BLaER1 (cell line): Measurements from ENCODE around the gene LYL1.

Source experiments
- H3K27ac ChIP-seq: shearing (Covaris generic); formaldehyde crosslinking; 2 replicates; pipeline ENCODE4 v1.8.1; 2022
- H3K27me3 ChIP-seq: shearing (Covaris generic); formaldehyde crosslinking; 2 replicates; pipeline ENCODE4 v1.8.1; 2022
- H3K36me3 ChIP-seq: shearing (Covaris generic); formaldehyde crosslinking; 2 replicates; pipeline ENCODE4 v1.8.1; 2022
- H3K4me1 ChIP-seq: shearing (Covaris generic); formaldehyde crosslinking; 2 replicates; pipeline ENCODE4 v1.8.1; 2022
- H3K4me2 ChIP-seq: shearing (Covaris generic); formaldehyde crosslinking; 2 replicates; pipeline ENCODE4 v1.8.1; 2022
- H3K4me3 ChIP-seq: shearing (Covaris generic); formaldehyde crosslinking; 2 replicates; pipeline ENCODE4 v1.8.1; 2022
- H3K9ac ChIP-seq: shearing (Covaris generic); formaldehyde crosslinking; 2 replicates; pipeline ENCODE4 v1.8.1; 2022
- H3K9me3 ChIP-seq: shearing (Covaris generic); formaldehyde crosslinking; 2 replicates; pipeline ENCODE4 v1.8.1; 2022
- H4K20me1 ChIP-seq: shearing (Covaris generic); formaldehyde crosslinking; 2 replicates; pipeline ENCODE4 v1.8.1; 2022
- Cebpa-rat ChIP-seq: shearing (Covaris generic); IDR thresholded peaks from 2 replicates; pipeline ENCODE4 v1.8.1; 2022

The LYL1 gene

DNA sequence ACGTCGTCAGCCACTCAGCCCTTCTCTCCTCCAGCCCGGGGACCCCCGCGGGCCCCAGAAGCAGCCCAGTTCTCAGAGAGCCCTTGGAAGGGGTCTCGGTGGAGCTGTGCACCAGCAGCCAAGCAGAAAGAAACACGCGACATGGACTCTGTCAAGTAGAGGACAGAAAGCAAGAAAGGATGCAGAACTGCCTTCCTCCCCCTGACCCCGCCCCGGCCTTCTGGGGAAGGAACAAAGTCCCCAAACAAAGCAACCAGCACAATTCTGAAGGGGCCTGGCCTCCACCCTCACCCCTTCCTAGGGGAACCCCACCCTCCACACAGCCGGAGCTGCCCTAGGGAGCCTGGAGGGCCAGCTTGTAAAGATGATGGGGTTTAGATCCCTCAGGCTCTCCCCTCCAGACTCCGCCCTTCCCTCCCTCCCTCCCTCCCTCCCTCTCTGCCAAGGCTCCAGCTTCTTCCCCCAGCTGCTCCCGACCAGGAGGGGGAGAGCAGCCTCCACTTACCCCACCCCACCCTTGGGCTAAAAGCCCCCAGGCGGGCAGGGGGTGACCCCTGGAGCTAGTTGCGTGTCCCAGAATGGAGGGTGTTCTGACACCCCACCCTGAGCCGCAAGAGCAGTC is 7.8 kb downstream of the LYL1 start:
- Histone ChIP-seq H3K27me3 (peaks cover 23% of the 10 kb centered on the region; the same call in 1 of the 2 replicates), H3K27ac (peak overlapping the region; percentile 83), H3K4me1 (peaks cover 89% of the 10 kb centered on the region), H3K36me3 (peaks cover 8% of the 10 kb centered on the region), H3K4me3 (peak overlapping the region; percentile 89), H3K4me2 (peak overlapping the region; percentile 99), H4K20me1 (peaks cover 30% of the 10 kb centered on the region), H3K9ac (peak overlapping the region; percentile 80), H3K9me3 (no peaks in the 10 kb centered on the region)
- TF ChIP-seq Cebpa-rat, result no peak

DNA sequence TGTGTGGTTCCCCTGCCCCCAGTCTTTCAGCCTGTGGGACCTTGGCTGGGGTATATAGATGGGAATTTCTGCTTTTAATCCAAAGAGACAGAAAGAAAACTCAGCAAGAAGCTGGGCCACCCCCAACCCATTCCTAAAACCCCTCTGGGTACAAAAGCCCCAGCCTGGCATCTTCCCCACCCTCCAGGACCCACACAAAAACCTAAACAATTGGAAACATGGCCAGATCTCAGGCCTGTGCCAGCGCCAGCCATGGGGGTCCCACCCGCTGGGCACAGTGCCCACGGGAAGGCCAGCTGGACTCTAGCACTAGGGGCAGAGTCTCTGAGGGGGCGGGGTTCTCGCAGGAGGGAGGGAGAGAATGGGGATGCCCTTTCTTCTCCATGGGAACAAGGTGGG is 8.6 kb downstream of the LYL1 start:
- H3K36me3 ChIP-seq, result peaks cover 7% of the 10 kb centered on the region; the same call in 1 of the 2 replicates
- H3K4me1 ChIP-seq, result peaks cover 89% of the 10 kb centered on the region
- peaks cover 23% of the 10 kb centered on the region for H4K20me1 ChIP-seq
- H3K4me2 ChIP-seq, result peak overlapping the region; percentile 99
- H3K4me3 ChIP-seq, result peak overlapping the region; percentile 89; the same call in 1 of the 2 replicates
- H3K27ac ChIP-seq, result peak overlapping the region; percentile 72
- H3K9ac ChIP-seq, result peak overlapping the region; percentile 80
- no peaks in the 10 kb centered on the region for H3K9me3 ChIP-seq
- no peak for TF ChIP-seq Cebpa-rat
- H3K27me3 ChIP-seq, result peaks cover 21% of the 10 kb centered on the region; the same call in 1 of the 2 replicates

DNA sequence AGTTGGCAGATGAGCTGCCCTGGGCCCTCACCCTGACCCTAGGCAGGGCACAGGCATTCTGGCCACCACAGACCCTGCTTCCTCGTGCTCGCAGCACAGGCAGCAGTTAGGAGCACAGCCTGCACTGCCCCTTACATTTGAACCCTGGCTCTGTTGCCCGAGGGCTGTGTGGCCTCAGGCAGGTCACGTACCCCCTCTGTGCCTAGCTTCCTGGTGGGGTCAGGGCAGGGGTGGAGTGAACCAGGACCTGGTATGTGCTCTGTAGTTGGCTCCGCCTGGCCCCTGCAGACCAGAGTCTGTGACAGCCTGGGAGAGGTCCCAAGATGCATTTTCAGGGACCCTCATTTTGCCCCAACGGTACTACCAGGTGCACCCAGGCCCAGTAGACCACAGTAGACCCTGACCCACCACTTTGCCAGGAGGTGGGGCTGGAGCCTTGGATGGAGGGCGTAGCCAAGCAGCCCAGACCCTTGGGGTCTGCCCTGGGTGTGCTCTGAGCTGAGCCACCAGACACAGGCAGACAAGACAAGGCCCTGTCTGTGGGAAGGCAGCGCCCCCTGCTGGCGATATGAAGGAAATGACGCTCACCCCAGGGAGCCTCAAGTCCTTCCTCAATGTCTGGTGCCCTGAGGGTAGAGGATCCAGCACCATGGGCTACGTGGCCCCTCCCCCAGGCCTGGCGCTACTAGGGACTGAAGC is 9.1 kb downstream of the LYL1 start:
- H3K4me2 ChIP-seq, result peak overlapping the region; percentile 99
- peak overlapping the region; percentile 89; the same call in 1 of the 2 replicates for H3K4me3 ChIP-seq
- no peak for TF ChIP-seq Cebpa-rat
- H3K27me3 ChIP-seq, result peaks cover 16% of the 10 kb centered on the region; the same call in 1 of the 2 replicates
- H3K4me1 ChIP-seq, result peaks cover 89% of the 10 kb centered on the region
- peak overlapping the region; percentile 81 for H3K27ac ChIP-seq
- peaks cover 3% of the 10 kb centered on the region; the same call in 1 of the 2 replicates for H3K36me3 ChIP-seq
- H4K20me1 ChIP-seq, result peaks cover 18% of the 10 kb centered on the region
- no peaks in the 10 kb centered on the region for H3K9me3 ChIP-seq
- peak overlapping the region; percentile 80 for H3K9ac ChIP-seq

- H3K27me3 ChIP-seq, result peaks cover 10% of the 10 kb centered on the region; the same call in 1 of the 2 replicates
- peaks cover 7% of the 10 kb centered on the region; the same call in 1 of the 2 replicates for H3K36me3 ChIP-seq
- no peaks in the 10 kb centered on the region for H3K9me3 ChIP-seq
- no peak for TF ChIP-seq Cebpa-rat
- peak overlapping the region; percentile 74 for H3K9ac ChIP-seq
- peak overlapping the region; percentile 99 for H3K4me2 ChIP-seq
- H4K20me1 ChIP-seq, result peaks cover 17% of the 10 kb centered on the region
- peak overlapping the region; percentile 81 for H3K27ac ChIP-seq
- H3K4me1 ChIP-seq, result peaks cover 90% of the 10 kb centered on the region
- H3K4me3 ChIP-seq, result peak overlapping the region; percentile 11; the same call in 1 of the 2 replicates
These were observed 9.9 kb downstream of the LYL1 start for GRCh38 chr19:13092606-13093235.

DNA sequence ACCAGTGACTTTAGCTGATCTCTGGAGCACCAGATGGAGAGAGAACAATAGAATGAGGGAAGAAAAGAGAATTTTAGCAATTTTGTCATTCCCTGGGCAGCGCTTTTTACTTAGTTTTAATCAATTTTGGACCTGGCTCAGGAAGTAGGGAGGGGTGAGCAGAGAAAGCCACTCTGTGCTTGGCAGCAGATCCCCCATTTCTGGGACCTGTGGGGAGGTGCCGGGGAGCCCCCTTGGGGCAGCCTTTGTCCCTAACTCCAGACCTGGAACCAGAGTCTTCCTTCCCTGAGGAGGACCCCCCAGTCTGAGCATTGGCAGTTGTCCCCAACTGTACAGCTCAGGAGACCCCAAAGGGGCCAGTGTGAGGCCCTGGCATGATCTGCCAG is 10.5 kb downstream of the LYL1 start:
- peaks cover 6% of the 10 kb centered on the region; the same call in 1 of the 2 replicates for H3K27me3 ChIP-seq
- peaks cover 14% of the 10 kb centered on the region for H4K20me1 ChIP-seq
- peaks cover 11% of the 10 kb centered on the region for H3K36me3 ChIP-seq
- peak overlapping the region; percentile 40; the same call in 1 of the 2 replicates for H3K4me3 ChIP-seq
- H3K27ac ChIP-seq, result peak overlapping the region; percentile 81
- TF ChIP-seq Cebpa-rat, result no peak
- H3K9me3 ChIP-seq, result no peaks in the 10 kb centered on the region
- H3K4me1 ChIP-seq, result peaks cover 87% of the 10 kb centered on the region
- H3K4me2 ChIP-seq, result peak overlapping the region; percentile 99
- peak overlapping the region; percentile 74 for H3K9ac ChIP-seq

DNA sequence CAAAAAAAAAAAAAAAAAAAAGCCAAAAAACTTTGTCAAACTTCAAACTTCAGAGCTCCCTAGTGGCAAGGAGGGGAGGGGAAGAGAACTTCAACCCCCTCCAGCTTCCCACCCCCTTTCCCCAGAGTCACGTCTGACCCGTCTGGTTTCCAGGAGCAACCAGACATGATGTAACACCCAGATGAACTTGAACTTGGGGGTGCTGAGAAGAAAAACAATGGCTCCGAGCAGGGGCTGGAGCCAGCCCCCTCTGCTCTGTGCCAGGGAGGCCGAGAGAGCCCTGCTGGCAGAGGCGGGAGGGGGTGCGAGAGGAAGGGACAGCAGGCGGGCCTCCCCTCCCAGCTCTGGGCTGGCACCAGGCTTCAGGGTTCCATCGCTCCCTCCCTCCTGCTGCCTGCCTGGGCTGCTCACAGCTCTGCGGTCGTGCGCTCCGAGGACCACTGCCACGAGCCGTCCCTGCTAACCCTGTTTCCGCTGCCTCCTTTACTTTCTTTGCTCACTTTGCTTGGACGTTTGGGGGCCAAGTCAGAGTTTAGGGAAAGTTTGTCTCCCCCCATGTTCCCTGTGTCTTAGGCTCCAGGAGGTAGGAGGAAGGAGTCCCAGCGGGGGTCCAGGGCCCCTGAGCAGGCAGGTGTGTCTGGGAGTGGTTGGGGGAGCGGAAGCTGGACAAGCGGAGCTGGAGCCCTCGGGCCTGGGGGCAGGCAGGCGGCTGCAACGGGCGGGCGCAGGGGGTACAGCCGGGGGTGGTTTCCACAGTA is 11.1 kb downstream of the LYL1 start:
- peaks cover 8% of the 10 kb centered on the region for H4K20me1 ChIP-seq
- H3K36me3 ChIP-seq, result peaks cover 16% of the 10 kb centered on the region
- peak overlapping the region; percentile 40 for H3K4me3 ChIP-seq
- H3K4me2 ChIP-seq, result peak overlapping the region; percentile 99
- H3K27me3 ChIP-seq, result peaks cover 1% of the 10 kb centered on the region; the same call in 1 of the 2 replicates
- no peak for TF ChIP-seq Cebpa-rat
- H3K9me3 ChIP-seq, result no peaks in the 10 kb centered on the region
- peak overlapping the region; percentile 81 for H3K27ac ChIP-seq
- peaks cover 81% of the 10 kb centered on the region for H3K4me1 ChIP-seq
- H3K9ac ChIP-seq, result peak overlapping the region; percentile 74

- peak overlapping the region; percentile 81 for H3K27ac ChIP-seq
- TF ChIP-seq Cebpa-rat, result no peak
- H3K27me3 ChIP-seq, result no peaks in the 10 kb centered on the region
- peak overlapping the region; percentile 74 for H3K9ac ChIP-seq
- no peaks in the 10 kb centered on the region; the same call in 1 of the 2 replicates for H4K20me1 ChIP-seq
- peaks cover 26% of the 10 kb centered on the region for H3K36me3 ChIP-seq
- H3K4me3 ChIP-seq, result peak overlapping the region; percentile 40; the same call in 1 of the 2 replicates
- peak overlapping the region; percentile 99 for H3K4me2 ChIP-seq
- H3K4me1 ChIP-seq, result peaks cover 73% of the 10 kb centered on the region
- H3K9me3 ChIP-seq, result no peaks in the 10 kb centered on the region
These were observed 12.0 kb downstream of the LYL1 start for GRCh38 chr19:13090511-13091231.

DNA sequence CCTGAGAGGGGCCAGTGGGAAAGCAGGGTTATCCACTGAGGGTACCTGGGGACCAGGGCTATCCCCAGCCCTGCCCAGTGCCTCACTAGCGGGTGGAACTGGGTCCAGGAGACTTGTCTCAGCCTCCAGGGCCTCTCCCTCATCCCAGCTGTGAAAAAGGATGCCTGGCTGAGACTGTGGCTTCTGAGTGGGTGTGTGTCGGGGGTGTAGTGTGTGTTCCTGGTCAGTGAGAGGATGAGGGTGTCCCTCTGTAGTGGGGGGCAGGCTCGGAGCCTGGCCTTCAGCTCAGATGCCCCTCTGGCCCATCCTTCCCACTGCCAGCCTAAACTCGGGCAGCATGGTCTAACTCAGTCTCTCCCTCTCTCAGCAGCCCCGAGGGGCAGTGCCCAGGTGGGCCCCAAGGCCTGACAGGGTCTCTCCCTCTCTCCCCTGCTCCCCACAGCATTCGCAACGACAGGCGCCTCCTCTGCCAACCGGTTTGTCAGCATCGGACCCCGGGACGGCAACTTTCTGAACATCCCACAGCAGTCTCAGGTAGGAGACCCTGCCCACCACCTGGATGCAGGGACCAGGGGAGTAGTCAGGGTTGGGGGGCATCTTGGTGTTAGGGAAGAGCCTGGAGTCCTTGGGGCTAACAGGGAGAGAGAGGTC is 12.7 kb downstream of the LYL1 start:
- Histone ChIP-seq H3K9me3 (no peaks in the 10 kb centered on the region), H3K4me3 (no peak overlapping the region; the same call in 1 of the 2 replicates), H3K4me1 (peaks cover 71% of the 10 kb centered on the region), H3K4me2 (peak overlapping the region; percentile 99), H3K27me3 (no peaks in the 10 kb centered on the region), H3K9ac (peak overlapping the region; percentile 74), H3K27ac (peak overlapping the region; percentile 81), H4K20me1 (no peaks in the 10 kb centered on the region; the same call in 1 of the 2 replicates), H3K36me3 (peaks cover 31% of the 10 kb centered on the region)
- TF ChIP-seq Cebpa-rat, result no peak
